ENCODE results near the gene PPARG.
"Not testable (repeated sequence)": the region's sequence is repeated elsewhere in the genome, so short reads cannot be mapped to it uniquely, and the experiment has no call there.

Gene PPARG

DNA sequence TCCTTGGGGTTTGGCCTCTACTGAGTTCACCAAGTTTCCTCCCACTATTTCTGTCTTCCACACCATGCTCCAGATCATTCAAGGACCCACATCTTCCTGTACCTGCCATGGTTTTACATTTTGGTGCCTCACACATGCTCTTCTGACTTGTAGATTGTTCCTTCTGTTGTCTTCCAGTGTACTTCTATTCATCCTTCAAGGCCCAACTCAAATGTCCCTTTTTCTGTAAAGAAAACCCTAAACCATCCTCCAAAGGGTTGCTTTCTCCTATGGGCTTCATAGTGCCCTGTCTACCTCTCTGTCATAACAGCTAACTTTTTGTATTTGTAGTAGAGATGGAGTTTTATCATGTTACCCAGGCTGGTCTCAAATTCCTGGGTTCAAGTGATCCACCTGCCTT, 175.3 kb downstream of the PPARG start:
- no peak for DNase-seq

DNA sequence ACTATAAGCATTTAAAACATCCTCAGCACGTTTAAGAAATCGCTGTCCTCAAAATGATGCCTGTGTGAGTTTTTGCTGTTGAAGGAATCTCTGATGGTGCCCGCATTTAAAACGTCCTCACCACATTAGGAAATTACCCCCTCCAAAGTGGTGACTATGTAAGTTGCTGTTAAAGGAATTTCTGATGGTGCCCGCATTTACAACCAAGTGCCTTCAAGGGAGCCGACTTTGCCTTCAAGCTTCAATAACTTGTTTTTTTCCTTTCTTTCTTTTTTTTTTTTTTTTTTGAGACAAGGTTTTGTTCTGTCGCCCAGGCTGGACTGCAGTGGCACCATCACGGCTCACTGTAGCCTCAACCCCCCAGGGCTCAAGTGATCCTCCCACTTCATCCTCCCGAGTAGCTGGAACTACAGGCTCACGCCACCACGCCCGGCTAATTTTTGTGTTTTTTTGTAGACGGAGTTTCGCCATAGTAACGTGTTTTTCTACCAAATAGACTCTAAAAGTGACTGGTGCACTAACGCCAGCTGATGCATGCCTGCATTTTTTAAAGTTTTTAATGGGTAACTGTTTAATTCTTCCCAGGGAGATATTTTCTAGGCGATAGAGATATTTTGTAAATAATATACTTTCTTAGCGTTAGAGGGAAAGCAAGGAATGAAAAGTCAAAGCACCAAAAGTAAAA, 176.4 kb downstream of the PPARG start:
- DNase-seq: no peak

DNA sequence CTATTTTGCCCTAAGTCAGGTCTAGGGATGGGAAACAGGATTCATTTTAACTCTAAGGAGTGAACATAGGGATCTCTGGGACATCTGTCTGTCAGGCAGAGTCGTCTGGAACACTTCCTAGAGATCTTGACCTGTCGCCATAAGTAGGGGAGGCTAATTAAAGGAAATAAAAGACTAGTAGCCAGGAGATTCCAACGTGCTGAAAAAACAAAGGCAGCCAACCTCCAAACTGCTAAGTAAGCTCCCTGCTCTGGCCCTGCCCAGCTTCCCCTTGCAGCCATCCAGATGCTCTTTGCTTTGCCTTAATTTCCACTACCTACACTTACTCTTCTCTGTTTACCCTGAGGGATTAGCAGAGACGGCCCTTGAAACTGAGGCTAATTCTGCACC, 177.0 kb downstream of the PPARG start:
- DNase-seq: no peak

DNA sequence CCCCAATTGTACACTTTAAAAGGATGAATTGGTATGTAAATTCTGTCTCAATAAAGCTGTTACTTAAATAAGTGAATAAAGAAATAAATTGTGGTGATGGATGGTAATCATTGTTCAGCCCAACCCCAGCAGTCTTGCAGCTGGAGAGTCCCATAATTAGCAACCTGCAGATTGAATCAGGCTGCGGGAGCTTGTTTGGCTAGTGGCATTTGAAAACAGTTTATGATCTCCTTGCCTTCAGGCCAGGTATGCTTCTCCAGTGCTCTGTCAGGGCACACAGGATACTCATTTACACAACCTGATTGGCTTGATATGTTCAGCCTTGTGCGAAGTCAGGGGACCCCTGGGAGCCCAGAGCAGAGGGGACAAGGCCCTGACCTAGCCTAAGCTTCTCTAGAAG, 178.9 kb downstream of the PPARG start:
- DNase-seq: no peak

DNA sequence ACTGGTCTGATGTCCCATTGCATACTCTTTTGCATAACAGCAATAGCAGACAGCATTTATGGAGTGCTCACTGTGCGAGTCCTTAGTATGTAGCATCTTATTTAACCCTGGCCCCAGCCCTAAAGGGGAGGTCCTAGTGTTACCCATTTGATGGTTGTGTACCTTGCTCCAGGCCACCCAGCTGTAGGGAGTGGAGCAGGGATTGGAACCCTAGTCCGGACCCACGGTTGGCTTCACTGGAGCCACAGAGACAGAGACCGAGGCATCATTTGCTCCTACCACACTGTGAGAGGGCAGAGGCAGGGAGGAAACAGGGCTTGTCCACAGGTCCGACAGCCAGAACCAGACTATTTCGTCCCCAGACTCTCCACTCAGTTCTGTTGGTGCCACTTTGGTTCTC, 179.4 kb downstream of the PPARG start:
- DNase-seq: no peak

DNA sequence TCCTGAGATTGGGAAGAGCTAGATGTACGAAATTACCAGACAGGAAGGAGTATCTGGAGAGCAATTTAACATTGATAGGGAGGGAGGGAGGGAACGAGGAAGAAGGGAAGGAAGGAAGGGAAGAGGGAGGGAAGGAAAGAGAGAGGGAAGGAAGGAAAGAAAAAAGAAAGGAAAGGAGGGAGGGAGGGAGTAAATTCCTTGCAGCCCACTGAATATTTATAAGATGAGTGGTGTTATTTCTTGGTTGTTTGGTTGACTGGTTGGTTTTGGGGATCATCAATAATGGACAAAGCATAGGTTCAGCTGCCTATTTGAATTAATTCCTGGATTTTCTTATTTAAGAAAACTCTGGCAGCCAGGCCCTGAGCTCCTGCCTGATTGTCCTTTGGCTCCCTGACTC, 179.9 kb downstream of the PPARG start:
- DNase-seq: no peak

DNA sequence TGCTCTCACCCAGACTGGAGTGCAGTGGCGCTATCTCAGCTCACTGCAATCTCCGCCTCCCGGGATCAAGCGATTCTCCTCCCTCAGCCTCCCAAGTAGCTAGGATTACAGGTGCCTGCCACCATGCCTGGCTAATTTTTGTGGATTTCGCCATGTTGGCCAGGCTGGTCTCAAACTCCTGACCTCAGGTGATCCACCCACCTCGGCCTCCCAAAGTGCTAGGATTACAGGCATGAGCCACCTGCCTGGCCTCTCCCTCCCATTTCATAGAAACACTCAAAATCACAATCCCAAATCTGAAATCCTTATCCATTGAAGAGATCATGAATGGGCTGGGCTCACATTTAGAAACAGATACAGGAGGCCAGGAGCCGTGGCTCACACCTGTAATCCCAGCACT, 180.4 kb downstream of the PPARG start:
- not testable (repeated sequence) for DNase-seq

DNA sequence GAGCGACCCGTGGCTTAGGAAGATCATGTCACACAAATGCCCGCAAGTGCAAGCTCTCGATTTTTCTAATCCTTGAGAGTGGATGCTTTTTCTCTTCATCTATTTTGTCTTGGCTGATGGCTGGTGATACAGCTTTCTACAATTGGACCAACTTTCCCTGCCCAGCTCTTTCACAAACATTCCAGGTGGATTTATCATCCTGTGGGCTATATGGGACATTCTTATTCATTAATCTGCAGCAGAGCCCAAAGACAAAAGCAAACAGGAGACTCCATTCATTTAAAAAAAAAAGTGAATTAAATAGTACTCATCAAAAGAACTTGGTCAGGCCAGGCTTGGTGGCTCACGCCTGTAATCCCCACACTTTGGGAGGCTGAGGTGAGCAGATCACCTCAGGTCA, 181.2 kb downstream of the PPARG start:
- DNase-seq: no peak

DNA sequence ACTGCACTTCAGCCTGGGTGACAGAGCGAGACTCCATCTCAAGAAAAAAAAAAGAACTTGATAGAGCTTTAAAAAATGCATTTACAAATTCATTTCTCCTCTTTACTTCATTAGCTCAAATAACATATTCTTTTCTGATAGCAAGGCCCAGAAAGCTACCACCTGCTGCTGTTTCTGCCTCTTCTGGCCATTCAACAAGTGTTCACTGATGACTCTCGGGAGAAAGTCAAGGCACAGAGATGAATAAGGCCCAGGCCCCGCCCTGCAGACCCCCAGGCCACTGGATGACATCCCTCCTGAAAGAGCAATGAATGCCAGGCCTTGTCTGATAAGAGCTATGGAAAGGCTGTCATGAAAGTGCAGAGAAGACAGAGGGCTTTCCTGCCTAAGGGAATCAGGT, 181.8 kb downstream of the PPARG start:
- no peak for DNase-seq

DNA sequence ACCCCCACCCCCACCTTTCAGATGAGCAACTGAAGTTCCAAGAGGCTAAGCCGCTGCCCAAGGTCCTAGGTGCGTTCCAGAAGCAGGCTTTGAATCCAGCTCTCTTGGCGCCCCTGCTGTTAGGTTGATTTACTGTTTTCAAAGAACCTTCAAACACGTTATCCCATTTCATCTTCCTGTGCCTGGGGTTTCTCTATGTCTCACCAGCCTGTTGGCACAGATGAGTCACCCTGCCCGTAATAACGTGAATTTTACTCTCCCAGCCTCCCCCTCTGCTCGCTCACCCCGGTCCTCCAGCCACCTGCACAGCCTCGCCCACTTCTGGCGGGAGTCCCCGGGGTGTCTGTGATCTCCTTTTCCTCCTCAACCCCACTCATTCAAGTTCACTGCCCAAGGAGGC, 182.4 kb downstream of the PPARG start:
- DNase-seq: no peak

DNA sequence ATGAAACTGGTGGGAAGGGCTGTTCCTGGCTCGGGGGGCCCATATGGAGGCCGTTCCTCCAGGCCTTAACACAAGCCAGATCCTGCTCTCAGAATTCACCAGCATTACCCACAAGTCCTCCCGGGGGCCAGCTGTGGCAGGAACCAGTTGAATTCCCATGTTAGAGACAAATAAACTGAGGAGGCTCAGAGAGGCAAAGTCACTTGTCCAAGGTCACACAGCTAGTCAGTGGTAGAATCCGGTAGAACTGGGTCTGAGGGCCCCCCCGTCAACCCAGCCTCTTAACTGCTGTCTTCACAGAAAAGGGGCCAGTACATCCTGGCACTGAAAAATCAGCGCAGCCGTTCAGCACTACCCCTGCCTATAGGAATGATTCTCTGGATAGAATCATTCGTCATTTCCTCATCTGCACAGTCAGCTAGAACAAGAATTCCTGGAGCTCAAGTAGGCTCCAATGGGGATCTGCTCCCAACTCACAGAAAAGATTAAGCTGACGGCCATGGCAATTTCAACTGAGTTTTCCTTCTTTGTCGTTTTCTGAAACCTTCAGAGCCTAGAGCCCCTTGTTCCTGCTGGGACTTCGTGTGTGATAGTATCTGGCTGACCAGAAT, 183.2 kb downstream of the PPARG start:
- DNase-seq: no peak

DNA sequence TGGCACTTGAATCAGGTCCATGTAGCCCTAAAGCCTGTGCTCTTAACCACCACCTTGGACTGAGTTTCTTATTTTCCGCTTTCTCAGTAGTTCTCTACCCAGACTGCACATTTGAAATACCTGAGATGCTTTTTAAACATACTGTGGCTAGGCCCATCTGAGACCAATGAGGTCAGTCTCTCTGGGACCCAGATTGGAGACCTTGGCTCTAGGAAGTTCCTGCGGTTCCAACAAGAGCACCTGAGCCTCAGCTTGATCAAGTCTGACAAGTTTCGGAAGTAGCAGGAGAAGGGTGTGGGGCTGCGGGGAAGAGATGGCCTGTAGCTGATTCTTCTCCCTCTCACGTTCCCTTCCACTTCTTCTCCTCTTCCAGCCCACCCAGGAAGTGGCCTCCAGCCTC, 183.9 kb downstream of the PPARG start:
- DNase-seq: no peak

DNA sequence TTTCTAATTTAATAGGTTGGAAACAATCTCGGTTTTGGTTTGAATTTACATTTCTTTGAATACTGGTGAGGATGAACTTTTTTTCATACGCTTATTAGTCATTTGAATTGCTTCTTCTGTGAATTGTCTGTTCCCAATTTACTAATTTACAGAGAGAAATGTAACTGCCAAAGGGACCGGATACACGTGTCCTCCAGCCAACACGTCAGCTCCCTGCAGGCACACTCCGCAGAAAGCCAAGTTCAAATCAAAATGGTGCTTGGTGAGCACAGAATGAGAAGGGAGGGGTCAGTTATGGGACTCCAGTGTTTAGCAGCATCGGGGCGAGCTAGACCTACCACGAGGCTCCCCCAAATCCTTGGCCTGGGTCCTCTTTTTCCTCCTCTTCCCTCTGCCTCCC, 184.6 kb downstream of the PPARG start:
- DNase-seq: no peak

DNA sequence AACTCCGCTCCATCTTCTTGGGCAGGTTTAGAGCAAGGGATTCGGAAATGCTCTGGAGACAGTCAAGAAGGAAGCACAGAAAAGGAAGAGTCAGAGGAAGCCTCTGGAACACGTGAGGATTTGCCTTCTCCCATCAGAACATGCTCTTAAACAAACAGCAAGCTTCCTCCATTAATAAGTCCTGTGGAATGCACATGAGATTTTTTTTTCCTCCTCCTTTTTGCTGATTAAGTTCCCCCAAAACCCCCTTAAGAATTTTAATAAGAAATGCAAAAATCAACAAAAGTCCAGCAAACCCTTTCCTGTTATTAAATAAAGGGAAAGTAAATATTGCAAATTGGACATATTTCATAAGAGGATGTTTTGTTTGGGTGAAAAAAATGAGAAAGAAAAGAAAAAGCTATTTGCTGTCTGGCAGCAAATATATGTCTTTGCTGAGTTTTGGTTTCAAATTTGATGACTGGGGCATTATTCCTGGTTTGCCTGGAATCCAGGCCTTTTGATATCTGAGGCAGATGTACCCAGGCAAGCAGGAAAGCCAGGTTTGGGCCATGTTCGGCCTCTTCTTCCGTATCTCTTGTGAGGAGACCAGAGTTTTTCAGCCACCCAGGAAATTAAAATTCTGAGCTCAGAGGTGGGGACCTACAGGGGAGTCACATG, 187.5 kb downstream of the PPARG start:
- DNase-seq: no peak

DNA sequence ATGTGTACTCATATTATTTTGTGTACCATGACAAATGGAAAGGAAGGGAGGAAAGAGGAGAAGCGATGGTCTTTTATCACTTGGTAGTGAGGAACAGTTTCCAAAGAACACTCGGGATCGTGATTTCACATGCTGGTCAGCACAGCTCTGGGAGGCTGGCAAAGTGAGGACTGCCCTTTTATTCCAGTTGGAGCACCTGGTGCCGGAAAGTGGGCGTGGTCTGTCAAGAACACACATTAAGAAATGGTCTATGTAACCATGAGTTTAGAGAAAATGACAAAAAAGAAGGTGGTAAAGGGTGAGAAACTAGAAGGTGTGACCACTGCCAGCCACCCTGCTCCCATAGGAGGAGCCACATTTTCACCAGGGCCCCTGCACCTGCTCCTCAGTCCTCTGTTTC, 188.4 kb downstream of the PPARG start:
- no peak for DNase-seq

DNA sequence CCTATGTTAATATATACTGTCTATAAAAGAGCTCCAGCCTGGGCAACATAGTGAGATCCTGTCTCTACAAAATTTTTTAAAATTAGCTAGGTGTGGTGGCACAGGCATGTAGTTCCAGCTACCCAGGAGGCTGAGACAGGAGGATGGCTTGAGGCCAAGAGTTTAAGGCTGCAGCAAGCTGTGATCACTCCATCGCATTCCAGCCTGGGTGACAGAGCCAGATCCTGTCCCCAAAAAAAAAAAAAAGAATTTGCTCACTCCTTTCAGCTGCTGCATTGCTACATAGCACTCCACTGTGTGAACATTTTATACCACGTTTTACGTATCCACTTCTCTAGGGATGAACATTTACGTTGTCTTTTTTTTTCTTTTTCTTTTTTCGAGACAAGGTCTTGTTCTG, 189.5 kb downstream of the PPARG start:
- DNase-seq: no peak

DNA sequence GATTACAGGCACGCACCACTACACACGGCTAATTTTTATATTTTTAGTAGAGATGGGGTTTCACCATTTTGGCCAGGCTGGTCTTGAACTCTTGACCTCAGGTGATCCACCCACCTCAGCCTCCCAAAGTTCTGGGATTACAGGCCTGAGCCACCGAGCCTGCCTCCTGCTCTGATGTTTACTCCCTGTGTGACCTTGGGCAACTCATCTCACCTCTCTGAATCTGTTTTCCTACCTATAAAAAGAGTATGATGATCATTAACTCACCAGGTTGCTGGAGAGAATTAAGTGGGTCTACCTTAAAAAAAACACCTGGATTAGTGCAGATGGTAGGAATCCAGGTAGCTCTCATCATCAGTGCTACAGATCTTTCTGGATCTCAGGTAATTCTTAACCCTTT, 190.3 kb downstream of the PPARG start:
- not testable (repeated sequence) for DNase-seq

DNA sequence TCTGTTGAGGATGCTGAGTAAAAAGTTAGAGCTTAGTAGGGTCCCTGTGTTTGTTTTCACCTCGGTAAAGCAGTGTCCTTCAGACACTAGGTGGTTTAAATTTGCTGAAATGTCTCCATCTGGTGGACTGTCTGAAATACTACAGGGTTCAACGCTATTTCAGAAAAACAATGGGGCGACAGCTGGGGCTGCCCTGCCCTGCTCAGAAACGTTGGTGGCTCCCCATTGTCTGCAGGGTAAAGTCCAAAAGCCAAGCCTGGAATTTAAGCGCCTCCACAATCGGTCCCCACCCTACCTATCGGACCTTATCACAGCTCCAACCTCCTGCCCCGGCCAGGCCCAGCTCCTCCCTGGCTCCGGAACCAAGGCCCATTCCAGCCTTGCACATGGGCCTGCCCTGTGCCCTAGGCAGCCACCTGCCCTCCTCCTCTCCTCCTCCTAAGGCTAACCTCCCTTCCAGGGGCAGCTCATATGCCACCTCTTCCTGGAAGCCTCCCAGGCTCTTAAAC, 191.1 kb downstream of the PPARG start:
- peak; percentile 76 for DNase-seq

DNA sequence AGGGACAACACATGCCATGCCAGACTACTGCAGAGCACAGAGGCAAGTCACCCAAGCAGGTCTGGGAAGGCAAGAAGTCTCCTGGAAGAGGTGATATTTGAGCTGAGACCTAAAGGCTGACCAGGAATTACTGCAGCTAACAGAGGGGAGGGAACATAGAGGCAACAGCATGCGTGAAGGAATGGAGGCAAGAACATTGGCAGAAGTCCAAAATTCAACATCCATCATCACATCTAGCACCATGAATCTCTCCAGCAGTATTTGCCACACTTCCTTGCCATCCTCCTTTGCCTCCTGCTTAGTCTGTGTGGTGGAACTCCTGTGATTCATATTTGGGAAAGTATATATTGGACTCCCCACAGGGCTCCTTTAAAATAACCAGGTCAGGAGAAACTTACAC, 194.5 kb downstream of the PPARG start:
- DNase-seq: peak; percentile 19

DNA sequence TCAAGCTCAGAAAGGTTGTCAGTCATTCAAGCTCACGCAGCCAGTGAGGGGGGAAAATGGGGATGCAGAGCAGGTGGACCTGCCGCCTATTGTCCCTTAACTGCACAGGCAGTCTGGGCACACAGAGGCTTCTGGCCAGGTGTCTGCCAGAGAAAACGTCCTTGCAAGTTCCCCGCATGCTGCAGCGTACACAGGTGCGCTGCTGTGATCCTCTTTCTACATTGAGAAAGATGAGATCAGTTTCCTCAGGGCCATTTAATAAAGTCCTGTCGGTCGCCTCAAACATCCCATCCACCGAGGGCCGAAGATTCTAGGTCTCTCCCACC, 195.0 kb downstream of the PPARG start:
- no peak for DNase-seq

Data from hematopoietic multipotent progenitor cell treated with erythropoietin and hydrocortisone succinate and interleukin-3 and kit ligand, for 4 days (in vitro differentiated cells).